Measurements from ENCODE around the gene TMED3. TPM values are rescaled to one million over a fixed set of nuclear protein-coding genes. Genes with fewer than 3 reads are reported as not detected.

Gene TMED3
- total and polyA plus RNA-seq, 2 experiments from 2014 or later, result 178 to 204 TPM

GRCh38 chr15:79290642-79291275 is 20.2 kb upstream of the TMED3 start:
- no peaks in the 10 kb centered on the region for H4K20me1 ChIP-seq (ENCODE audit: insufficient read depth, poor library complexity, severe bottlenecking)
- H3K79me2 ChIP-seq, result no peaks in the 10 kb centered on the region
- H3K4me1 ChIP-seq (ENCODE audit: insufficient read depth), result no peaks in the 10 kb centered on the region
- H3K9me3 ChIP-seq (ENCODE audit: low read depth), result no peaks in the 10 kb centered on the region
- no peak for DNase-seq (ENCODE audit: low spot score)
- WGBS (ENCODE audit: low lambda C conversion rate, missing lambda C conversion rate), result 85% methylated on average over 6 of the region's 6 CpGs
- H2AFZ ChIP-seq, result no peak overlapping the region
- H3K27me3 ChIP-seq, result peaks cover 41% of the 10 kb centered on the region
- H3K36me3 ChIP-seq (replicated peaks; ENCODE audit: insufficient read depth, low read depth), result no peaks in the 10 kb centered on the region
- no peak overlapping the region for H3K27ac ChIP-seq
- no peaks in the 10 kb centered on the region for H3K9me2 ChIP-seq (replicated peaks; ENCODE audit: insufficient read depth)
- H3K4me3 ChIP-seq, result no peak overlapping the region
- TF ChIP-seq CTCF (IDR thresholded peaks at IDR 0.05; ENCODE audit: poor library complexity) (no peak), EZH2 (IDR thresholded peaks at IDR 0.05; ENCODE audit: borderline replicate concordance) (no peak), EZH2phosphoT487 (IDR thresholded peaks at IDR 0.05; ENCODE audit: low read depth, severe bottlenecking, unreplicated experiment) (no peak)
- no peak overlapping the region for H3K4me2 ChIP-seq

- H3K79me2 ChIP-seq, result no peaks in the 10 kb centered on the region
- TF ChIP-seq EZH2phosphoT487 (IDR thresholded peaks at IDR 0.05; ENCODE audit: low read depth, severe bottlenecking, unreplicated experiment) (no peak), CTCF (IDR thresholded peaks at IDR 0.05; ENCODE audit: poor library complexity) (no peak), EZH2 (IDR thresholded peaks at IDR 0.05; ENCODE audit: borderline replicate concordance) (no peak)
- no peaks in the 10 kb centered on the region for H4K20me1 ChIP-seq (ENCODE audit: insufficient read depth, poor library complexity, severe bottlenecking)
- WGBS (ENCODE audit: low lambda C conversion rate, missing lambda C conversion rate), result 83% methylated on average over 4 of the region's 4 CpGs
- no peak overlapping the region for H3K4me2 ChIP-seq
- H3K4me3 ChIP-seq, result no peak overlapping the region
- no peaks in the 10 kb centered on the region for H3K36me3 ChIP-seq (replicated peaks; ENCODE audit: insufficient read depth, low read depth)
- H3K9me2 ChIP-seq (replicated peaks; ENCODE audit: insufficient read depth), result no peaks in the 10 kb centered on the region
- no peak overlapping the region for H2AFZ ChIP-seq
- no peak overlapping the region for H3K27ac ChIP-seq
- H3K9me3 ChIP-seq (ENCODE audit: low read depth), result no peaks in the 10 kb centered on the region
- H3K27me3 ChIP-seq, result peaks cover 34% of the 10 kb centered on the region
- H3K4me1 ChIP-seq (ENCODE audit: insufficient read depth), result no peaks in the 10 kb centered on the region
- DNase-seq (ENCODE audit: low spot score), result no peak
These were observed 18.9 kb upstream of the TMED3 start for GRCh38 chr15:79292011-79292410.

GRCh38 chr15:79294075-79294474 is 16.8 kb upstream of the TMED3 start:
- Histone ChIP-seq H3K4me2 (no peak overlapping the region), H3K4me3 (no peak overlapping the region), H3K9me3 (ENCODE audit: low read depth) (no peaks in the 10 kb centered on the region), H3K36me3 (replicated peaks; ENCODE audit: insufficient read depth, low read depth) (no peaks in the 10 kb centered on the region), H4K20me1 (ENCODE audit: insufficient read depth, poor library complexity, severe bottlenecking) (no peaks in the 10 kb centered on the region), H3K79me2 (no peaks in the 10 kb centered on the region), H3K9me2 (replicated peaks; ENCODE audit: insufficient read depth) (no peaks in the 10 kb centered on the region), H3K27me3 (peaks cover 37% of the 10 kb centered on the region), H2AFZ (no peak overlapping the region), H3K27ac (no peak overlapping the region), H3K4me1 (ENCODE audit: insufficient read depth) (no peaks in the 10 kb centered on the region)
- TF ChIP-seq EZH2 (IDR thresholded peaks at IDR 0.05; ENCODE audit: borderline replicate concordance), result no peak
- no peak for TF ChIP-seq CTCF (IDR thresholded peaks at IDR 0.05; ENCODE audit: poor library complexity)
- no peak for TF ChIP-seq EZH2phosphoT487 (IDR thresholded peaks at IDR 0.05; ENCODE audit: low read depth, severe bottlenecking, unreplicated experiment)
- no peak for DNase-seq (ENCODE audit: low spot score)
- 73% methylated on average over 7 of the region's 7 CpGs for WGBS (ENCODE audit: low lambda C conversion rate, missing lambda C conversion rate)

Data from hepatocyte (in vitro differentiated cells).